HG03354 (cell line): ENCODE measurements around the gene THBS1.

ENCODE experiments used
- ATAC-seq: cut with Tn5 transposase; IDR thresholded peaks from one replicate; pipeline ENCODE4 v1.9.1; 2021; ENCODE audit warnings: mild to moderate bottlenecking; ENCODE audit not compliant: unreplicated experiment, poor library complexity, severe bottlenecking

THBS1 gene

GRCh38 chr15:39587096-39587721, 6.3 kb downstream of the THBS1 start:
- ATAC-seq, result no peak

DNA sequence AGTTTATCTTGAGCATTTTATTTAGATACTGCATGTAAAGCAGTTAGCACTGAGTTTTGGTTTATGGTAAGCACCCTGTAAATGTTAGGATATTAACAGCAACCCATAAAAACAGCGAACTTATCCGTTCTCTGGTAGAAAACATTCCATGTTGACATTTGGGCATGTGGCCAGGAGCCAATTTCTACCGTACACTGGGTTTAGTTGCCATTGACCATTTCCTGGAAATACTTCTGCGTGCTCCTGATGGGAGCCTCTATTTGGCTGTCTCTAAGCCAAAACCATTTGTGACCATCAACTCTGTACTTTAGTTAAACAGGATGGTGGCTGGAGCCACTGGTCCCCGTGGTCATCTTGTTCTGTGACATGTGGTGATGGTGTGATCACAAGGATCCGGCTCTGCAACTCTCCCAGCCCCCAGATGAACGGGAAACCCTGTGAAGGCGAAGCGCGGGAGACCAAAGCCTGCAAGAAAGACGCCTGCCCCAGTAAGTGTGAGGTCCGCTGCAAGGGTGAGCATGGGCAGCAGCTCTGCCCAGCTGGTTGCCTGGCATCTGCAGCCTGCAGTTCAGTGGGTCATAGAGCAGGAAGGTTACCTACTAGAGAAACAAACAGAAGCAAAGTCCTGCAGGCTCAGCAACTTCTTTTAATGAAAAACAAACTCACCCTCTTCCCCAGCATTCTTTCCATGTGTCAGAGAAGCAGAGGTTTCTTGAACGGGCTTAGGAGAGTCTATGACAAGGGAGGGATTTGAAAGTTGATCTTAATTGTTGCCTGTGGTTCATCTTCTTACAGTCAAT, 7.1 kb downstream of the THBS1 start:
- no peak for ATAC-seq

GRCh38 chr15:39588531-39589192, 7.8 kb downstream of the THBS1 start:
- no peak for ATAC-seq

GRCh38 chr15:39589193-39589814, 8.4 kb downstream of the THBS1 start:
- no peak for ATAC-seq

DNA sequence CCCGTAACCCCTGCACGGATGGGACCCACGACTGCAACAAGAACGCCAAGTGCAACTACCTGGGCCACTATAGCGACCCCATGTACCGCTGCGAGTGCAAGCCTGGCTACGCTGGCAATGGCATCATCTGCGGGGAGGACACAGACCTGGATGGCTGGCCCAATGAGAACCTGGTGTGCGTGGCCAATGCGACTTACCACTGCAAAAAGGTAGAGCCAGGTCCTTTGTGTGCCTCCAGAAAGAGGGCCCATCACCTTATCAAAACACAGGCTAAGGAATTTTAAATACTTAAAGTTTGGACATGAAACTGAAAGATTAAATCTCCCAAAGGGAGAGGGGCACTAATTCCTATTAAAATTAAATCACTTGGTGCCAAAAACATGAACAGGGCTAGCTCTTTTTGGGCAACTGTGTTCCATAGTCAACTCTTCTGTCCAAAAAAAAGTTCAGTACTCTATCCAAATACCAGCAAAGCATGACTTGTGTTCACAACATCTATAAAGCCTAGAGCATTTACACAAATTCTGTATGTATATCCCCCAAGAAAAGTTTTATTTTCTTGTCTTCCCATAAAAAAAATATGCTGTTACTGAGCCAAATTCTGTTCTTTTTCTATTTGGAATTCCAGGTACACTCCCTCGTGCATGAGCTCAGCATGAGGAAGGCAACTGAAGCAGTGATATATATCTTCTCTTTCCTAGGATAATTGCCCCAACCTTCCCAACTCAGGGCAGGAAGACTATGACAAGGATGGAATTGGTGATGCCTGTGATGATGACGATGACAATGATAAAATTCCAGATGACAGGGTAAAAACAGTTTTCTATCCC, 9.2 kb downstream of the THBS1 start:
- ATAC-seq, result no peak

- no peak for ATAC-seq
Observed at GRCh38 chr15:39591141-39591895, 10.4 kb downstream of the THBS1 start.

- no peak for ATAC-seq
Observed at GRCh38 chr15:39591896-39592315, 11.0 kb downstream of the THBS1 start.

DNA sequence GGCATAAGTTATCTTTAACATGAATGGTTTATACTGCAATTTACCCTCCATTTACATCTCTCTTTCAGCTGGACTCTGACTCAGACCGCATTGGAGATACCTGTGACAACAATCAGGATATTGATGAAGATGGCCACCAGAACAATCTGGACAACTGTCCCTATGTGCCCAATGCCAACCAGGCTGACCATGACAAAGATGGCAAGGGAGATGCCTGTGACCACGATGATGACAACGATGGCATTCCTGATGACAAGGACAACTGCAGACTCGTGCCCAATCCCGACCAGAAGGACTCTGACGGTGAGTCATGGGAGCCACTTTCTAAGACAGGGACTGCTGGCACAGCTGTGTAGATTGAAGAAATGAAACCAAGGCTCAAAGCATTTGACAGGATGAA, 11.6 kb downstream of the THBS1 start:
- ATAC-seq, result no peak

DNA sequence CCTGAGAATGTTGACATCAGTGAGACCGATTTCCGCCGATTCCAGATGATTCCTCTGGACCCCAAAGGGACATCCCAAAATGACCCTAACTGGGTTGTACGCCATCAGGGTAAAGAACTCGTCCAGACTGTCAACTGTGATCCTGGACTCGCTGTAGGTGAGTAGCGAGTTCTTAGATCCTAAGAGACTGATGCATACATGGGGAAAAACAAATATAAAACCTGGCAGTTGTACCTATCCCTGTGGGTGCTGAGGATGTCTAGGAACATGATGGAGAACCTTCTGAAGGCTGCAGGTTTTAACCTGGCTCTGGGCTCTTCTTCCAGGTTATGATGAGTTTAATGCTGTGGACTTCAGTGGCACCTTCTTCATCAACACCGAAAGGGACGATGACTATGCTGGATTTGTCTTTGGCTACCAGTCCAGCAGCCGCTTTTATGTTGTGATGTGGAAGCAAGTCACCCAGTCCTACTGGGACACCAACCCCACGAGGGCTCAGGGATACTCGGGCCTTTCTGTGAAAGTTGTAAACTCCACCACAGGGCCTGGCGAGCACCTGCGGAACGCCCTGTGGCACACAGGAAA, 12.3 kb downstream of the THBS1 start:
- ATAC-seq, result no peak

DNA sequence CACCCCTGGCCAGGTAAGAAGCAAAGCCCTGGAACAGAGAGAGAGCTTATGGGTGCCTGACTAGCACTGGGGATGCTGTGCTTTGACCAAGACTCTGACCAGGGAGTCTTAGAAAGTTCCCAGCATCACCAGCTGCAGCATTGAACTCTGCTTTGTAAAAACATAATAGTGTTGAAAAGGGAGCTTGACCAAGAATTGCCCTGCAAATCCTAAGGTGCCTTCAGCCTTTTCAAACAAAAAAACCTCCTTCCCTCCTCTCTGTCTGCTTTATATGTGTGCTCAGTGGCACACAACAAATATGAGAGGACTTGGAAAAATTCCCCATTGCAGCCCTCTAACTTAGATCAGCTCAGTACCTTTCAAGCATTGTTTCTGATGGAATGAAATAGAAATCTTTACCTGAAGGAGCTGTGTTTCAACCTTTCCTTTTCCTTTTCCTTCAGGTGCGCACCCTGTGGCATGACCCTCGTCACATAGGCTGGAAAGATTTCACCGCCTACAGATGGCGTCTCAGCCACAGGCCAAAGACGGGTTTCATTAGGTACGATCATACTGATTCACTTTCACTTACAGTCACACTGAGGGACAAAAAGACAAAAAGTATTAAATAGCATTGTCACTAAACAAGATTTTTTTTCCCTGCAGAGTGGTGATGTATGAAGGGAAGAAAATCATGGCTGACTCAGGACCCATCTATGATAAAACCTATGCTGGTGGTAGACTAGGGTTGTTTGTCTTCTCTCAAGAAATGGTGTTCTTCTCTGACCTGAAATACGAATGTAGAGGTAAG, 13.0 kb downstream of the THBS1 start:
- ATAC-seq, result no peak

- no peak for ATAC-seq
Observed at GRCh38 chr15:39594446-39595337, 13.8 kb downstream of the THBS1 start.

- ATAC-seq, result no peak
Observed at GRCh38 chr15:39595338-39596221, 14.7 kb downstream of the THBS1 start.

- no peak for ATAC-seq
Observed at GRCh38 chr15:39596358-39597051, 15.6 kb downstream of the THBS1 start.

GRCh38 chr15:39597336-39597735, 16.5 kb downstream of the THBS1 start:
- no peak for ATAC-seq

DNA sequence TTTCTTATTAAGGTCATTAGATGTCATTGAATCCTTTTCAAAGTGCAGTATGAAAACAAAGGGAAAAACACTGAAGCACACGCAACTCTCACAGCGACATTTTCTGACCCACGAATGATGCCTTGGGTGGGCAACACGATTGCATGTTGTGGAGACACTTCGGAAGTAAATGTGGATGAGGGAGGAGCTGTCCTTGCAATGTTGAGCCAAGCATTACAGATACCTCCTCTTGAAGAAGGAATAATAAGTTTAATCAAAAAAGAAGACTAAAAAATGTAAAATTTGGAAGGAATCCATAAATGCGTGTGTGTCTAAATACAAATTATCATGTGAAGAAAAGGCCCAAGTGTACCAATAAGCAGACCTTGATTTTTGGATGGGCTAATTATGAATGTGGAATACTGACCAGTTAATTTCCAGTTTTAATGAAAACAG, 16.9 kb downstream of the THBS1 start:
- ATAC-seq, result no peak
